GM10266 (cell line): Measurements from ENCODE around the gene DCTN2.

Experiments used
- DNase-seq: peaks from one replicate; pipeline ENCODE4 v3.0.0; 2012; ENCODE audit errors: extremely low spot score
- TF ChIP-seq, protein P1 (sequence below): IDR thresholded peaks from 2 replicates; pipeline ENCODE4 v1.5.1; 2012; ENCODE audit warnings: mild to moderate bottlenecking, low read depth; ENCODE audit not compliant: control insufficient read depth, insufficient read depth; ENCODE audit errors: missing control alignments

Gene DCTN2

DNA sequence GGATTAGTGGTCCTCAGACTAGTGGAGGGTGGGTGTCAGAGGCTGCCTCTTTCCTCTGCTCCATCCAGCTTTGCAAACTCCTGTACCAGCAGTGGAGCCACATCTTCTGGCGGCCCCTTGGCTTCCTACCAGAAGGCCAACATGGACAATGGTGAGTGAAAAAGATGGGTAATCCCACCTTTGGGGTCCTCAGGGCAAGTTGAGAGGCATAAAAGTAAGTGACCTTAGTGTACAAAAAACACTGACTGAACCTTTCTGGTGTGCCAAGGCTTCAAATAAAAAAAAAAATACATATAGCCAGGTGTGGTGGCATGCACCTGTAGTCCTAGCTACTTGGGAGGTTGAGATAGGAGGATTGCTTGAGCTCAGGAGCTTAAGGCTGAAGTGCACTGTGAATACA lies 34.8 kb upstream of the DCTN2 start:
- TF ChIP-seq, protein P1, sequence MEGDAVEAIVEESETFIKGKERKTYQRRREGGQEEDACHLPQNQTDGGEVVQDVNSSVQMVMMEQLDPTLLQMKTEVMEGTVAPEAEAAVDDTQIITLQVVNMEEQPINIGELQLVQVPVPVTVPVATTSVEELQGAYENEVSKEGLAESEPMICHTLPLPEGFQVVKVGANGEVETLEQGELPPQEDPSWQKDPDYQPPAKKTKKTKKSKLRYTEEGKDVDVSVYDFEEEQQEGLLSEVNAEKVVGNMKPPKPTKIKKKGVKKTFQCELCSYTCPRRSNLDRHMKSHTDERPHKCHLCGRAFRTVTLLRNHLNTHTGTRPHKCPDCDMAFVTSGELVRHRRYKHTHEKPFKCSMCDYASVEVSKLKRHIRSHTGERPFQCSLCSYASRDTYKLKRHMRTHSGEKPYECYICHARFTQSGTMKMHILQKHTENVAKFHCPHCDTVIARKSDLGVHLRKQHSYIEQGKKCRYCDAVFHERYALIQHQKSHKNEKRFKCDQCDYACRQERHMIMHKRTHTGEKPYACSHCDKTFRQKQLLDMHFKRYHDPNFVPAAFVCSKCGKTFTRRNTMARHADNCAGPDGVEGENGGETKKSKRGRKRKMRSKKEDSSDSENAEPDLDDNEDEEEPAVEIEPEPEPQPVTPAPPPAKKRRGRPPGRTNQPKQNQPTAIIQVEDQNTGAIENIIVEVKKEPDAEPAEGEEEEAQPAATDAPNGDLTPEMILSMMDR: no peak
- DNase-seq: no peak

DNA sequence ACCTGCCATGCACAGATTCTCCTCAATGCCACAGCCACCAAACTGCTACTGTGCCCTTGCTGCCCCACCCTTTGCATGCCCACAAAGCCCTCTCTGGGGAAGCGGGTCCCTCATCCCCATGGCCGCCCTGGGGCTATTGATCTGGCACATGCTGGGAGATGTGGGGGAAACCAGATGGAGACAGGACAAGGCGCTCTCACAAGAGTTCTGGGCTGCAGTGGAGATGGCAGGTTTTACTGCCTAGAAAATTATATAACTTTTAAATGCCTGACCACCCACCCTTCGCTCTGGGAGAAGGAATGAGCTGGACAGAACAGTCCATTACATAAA lies 33.4 kb upstream of the DCTN2 start:
- TF ChIP-seq, protein P1: no peak
- no peak for DNase-seq

DNA sequence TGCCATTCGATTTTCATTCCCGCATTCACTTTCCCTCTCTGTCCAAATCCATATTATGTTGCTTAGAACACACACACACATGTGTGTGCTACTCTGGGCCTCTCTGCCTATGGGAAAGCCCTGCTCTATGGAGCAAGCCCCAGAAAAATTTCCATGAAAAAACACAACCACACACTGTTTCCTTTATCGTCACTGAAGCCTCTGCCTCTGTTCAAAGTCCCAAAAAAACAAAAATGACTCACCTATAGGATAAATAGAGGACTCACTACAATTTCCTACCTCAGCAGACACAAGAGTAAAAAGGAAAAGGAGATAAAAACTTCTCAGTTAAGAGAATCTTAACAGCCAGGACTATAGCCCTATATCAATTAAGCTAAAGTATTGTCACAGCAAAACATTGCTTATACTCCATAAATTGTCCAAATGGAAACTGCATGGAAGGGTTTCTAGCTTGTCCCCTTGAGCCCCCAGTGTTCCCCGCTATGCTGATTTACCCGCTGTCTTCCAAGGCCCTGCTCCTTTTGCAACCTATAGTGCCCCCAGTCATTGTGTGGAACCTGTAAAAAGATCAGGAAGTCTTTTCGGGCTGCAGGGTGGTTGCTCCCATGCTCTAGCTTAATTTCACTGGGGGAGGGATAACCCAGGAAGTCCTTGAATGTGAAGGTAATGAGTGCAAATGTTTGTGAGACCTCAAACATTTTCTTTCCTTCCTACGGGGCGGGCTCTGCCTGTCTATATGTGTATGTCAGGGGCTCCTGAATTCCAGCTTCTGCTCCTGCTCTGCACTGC lies 32.9 kb upstream of the DCTN2 start:
- TF ChIP-seq, protein P1: no peak
- no peak for DNase-seq

DNA sequence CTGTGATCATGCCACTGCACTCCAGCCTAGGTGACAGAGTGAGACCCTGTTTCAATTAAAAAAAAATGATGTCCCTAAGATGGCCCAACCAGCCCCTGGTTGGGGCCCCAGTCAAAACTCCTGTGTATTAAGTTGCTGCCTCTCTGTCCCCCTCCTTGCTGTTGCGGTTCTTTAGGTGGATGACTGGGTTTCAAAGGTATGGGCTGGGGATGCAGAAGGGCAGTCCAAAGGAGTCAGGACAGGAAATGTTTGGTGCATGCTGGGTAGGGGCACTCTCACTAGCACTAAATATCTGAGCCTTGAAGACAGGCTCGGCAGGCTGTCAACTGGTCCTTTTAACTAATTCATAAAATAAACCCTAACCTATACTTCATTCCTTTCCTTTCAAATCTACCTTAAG lies 32.0 kb upstream of the DCTN2 start:
- no peak for DNase-seq
- TF ChIP-seq, protein P1: no peak

DNA sequence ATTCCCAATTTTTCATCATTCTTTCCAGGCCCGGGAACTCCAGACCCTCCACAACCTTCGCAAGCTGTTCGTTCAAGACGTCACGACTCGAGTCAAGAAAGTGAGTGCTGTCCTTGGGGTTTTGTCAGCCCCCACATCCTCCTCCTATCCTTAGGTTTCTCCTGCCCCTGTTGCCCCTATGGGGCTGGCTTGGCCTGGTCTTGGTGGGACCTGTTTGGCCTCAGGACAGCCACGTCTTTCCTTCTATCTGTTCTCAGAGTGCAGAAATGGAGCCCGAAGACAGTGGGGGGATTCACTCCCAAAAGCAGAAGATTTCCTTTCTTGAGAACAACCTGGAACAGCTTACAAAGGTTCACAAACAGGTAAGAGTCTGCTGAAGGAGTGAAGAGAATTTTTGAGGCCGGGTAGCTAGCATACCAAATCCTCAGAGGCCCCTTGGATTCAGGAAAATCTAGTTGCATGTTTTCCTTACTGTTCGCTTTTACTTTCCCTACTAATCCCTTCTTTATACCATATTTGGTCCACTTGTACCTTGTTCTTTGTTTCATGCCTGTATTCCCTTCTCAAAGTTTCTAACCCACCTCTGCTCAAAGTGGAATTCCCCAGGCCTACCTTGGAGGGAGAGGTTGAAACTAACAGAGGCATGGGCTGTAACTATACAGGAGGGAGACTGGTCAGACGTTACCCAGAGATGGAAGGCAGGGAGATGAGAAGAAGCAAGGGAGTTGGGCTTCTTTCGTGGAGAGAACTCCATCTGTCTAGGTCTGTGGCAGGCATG lies 31.2 kb upstream of the DCTN2 start:
- no peak for DNase-seq

DNA sequence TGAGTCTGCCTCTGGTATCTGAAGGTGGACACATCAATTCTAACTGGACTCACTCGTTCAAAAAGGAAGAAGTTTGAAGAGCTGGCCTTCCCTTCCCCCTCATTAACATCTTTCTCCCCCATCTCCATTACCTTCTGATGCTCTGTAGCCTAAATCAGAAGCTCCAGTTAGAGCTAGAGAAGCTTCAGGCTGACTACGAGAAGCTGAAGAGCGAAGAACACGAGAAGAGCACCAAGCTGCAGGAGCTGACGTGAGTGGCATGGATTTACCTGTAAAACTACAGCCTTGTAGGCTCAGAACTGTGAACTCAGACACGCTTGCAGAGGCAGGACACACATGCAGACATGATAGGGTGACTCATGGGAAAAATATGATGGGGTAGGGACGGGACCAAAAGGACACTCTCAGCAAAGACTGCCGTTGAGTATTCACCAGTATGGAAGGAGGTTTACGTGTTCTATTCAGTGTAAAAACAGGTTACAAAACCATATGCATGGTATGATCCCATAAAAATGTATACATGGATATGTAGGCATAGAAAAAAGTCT lies 29.7 kb upstream of the DCTN2 start:
- TF ChIP-seq, protein P1: no peak
- no peak for DNase-seq

More for the DNA sequence above, 31.2 kb upstream of the DCTN2 start:
- TF ChIP-seq, protein P1: no peak
